T follicular helper cell (primary cell): ENCODE data around the gene ATP8B1.
"Not testable (repeated sequence)": the region's sequence is repeated elsewhere in the genome, so short reads cannot be mapped to it uniquely, and the experiment has no call there.

Experiments used
- DNase-seq: peaks from one replicate; pipeline ENCODE4 v3.0.0-alpha.2; 2020; ENCODE audit warnings: low read depth

ATP8B1 gene

GRCh38 chr18:57764995-57765394, 38.1 kb downstream of the ATP8B1 start:
- DNase-seq: no peak

- no peak for DNase-seq
These were observed 39.0 kb downstream of the ATP8B1 start for GRCh38 chr18:57764087-57764486.

DNA sequence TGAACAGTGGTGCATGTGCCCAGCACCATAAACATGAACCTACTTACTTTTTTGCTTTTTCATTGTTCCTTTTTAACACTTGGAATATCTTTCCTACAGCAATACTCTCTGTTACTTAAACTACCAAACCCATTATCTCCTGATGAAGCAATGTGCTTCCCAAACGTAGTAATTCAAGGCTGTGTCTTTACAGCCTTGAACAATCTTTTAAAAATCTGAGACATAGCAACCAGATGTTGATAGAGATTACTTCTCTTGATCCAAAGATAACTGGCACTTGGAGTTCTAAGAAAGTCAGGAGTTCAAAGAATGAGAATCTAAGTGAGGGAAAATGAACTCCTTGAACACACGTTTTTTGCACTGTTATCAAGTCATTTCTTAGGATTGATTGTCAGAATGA, 40.4 kb downstream of the ATP8B1 start:
- no peak for DNase-seq

DNA sequence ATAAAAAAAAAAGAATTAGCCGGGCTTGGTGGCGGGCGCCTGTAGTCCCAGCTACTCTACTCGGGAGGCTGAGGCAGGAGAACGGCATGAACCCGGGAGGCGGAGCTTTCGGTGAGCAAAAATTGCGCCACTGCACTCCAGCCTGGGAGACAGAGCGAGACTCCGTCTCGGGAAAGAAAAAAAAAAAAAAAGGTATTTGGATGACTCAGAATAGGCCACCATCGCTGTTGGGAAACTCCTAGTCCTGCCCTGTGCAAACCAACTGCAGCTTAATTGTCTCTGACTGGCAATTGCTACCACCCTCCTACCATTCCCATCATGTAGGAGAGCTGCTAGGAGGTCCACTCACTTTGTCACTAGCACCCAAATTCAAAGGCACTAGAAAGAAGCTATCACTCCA, 43.5 kb downstream of the ATP8B1 start:
- DNase-seq: no peak

DNA sequence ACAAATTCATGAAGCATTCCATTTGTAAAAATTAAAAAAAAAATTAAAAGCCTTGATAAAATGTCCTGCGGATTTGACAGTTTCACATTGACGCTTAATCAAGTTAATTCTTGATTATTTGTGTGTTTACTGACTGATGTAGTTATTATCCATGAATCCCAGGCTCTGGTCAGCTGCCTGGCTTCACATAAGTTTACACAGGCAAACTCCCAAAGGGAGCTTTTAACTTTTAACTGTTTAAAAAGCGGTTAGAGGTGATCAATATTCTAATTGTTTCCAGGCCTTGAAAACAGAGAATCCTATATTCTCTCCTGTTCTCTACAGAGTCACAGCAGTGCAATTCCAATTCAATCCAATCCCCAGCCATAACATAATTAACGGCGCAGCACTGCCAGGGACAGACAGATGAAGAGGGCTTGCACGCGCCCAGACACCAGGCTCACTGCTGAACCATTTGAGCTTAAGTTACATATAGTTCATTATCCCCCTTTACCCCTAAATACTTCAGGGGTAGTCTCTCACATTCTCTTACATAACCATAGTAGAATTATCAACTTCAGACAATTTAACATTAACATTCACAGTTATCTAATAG, 47.5 kb downstream of the ATP8B1 start:
- no peak for DNase-seq

DNA sequence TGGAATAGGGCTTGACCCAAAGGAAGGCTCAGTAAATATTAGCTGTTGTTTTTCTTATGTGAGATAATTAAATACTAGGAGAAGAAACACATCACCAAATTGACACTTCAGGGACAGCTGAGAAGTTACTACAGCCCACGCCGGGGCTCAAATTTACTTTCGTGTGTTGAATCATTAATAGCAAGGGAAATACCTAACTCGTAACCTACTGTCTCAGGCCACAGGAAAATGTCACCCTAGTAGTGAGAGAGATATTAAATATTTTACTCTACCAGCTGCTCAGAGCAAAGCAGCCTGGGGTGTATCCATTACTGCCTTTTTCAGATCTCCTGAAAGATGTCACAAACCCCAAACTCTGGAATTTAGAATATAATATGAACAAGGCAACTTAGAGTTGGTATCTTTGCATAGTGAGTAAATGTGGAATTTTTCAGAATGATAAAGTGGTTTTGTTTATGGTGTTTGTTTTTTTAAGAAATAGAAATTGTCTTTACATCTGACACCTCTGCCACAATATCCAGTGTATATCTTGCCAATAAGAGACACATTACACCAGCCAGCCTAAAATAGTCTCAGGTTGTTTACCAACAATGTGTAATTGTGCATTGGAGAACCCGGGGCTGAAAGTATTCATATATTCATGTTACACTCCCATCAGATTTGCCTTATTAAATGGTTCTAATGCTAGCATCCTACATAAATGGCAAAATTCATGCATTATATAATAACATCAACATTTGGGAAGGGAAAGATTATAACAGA, 48.4 kb downstream of the ATP8B1 start:
- no peak for DNase-seq

GRCh38 chr18:57753063-57753462, 50.1 kb downstream of the ATP8B1 start:
- no peak for DNase-seq

DNA sequence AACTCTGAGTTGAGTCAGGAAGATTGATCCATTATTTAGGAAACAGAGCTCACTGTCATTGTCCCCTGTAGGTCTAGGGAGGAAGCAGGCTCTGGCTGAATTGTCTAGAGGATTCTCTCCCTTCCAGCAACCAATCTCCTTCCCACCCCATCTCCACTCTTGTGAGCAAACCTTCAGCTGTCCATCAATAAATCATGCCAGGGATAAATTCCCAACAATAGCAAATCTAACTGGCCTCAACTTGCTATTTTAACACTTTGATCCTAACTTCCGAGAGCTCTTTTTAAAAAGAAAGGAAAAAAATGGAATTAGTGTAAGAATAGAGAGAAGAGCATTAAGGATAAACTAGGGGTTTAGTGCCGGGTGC, 53.5 kb downstream of the ATP8B1 start:
- no peak for DNase-seq

- DNase-seq: no peak
These were observed 54.1 kb downstream of the ATP8B1 start for GRCh38 chr18:57748770-57749603.

DNA sequence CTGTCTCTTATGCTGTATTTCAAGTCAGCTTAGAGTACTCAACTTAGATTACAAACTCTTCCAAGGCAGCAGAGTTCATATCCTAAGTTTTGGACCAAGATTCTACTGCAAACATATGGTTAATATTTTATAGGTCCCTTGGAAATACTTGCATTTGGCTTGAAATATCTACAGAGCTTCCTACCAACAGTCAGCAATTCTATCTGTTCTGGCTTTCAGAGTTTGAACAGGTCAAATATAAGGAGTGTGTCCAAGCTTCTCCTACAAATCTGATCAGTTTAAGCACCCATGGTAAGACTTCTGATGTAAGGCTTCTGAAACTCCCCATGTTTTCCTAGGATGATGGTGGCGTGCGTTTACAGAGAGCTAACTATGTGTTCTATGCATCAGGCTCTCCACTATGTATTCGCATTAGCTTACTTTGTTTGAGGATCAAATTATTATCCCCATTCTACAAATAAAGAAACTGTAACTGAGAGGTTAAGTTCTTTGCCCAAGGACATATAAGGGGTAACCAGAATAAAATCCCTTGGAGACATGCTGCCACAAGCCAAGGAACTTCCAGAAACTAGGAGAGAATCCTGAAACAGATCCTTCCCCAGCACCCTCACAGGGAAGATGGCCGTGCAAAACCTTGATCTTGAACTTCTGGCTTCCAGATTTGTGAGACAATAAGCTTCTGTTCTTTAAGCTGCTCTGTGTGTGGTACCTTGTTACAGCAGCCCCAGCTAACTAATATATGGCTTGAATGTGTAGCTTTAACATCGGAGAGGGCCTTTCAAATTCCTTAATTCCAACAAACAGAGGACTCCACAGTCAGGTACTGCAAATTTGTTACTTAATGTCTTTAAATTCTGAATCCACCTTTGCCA, 55.1 kb downstream of the ATP8B1 start:
- DNase-seq: no peak

- DNase-seq: no peak
These were observed 58.9 kb downstream of the ATP8B1 start for GRCh38 chr18:57744211-57744694.

DNA sequence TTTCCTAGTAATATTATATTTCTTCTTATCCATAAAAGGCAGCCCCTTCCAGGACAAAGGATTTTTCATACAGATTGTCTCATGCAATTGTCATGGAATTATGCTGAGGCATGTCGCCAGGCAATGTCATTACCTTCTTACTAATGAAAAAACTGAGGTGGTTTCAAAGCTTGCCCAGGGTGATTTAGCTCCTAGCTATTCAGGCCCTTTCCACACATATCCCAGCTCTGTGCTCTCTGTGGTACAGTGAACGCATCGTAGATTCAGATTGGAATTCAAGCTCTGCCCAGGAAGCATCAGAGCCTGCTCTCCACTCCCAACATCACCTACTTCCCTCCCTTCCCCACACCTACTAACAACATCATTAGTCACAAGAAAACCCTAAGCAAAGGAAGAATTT, 60.1 kb downstream of the ATP8B1 start:
- DNase-seq: no peak

GRCh38 chr18:57741273-57741672, 61.8 kb downstream of the ATP8B1 start:
- no peak for DNase-seq

DNA sequence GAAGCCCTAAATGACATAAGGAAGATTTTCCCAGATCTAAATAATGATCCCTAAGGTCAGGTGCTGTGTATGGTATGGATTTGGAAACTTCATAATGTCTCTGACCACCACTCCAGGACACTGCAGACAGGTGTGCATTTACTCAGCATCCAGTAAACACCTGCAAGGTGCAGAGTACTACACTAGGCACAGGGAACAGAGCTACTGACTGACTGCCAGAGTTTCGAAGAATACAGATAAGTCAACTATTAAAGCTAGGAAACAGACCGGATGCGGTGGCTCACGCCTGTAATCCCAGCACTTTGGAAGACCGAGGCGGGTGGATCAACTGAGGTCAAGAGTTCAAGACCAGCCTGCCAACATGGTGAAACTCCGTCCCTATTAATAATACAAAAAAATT, 65.0 kb downstream of the ATP8B1 start:
- DNase-seq: no peak

- DNase-seq: no peak
These were observed 65.6 kb downstream of the ATP8B1 start for GRCh38 chr18:57737400-57738060.

GRCh38 chr18:57735042-57735441, 68.1 kb downstream of the ATP8B1 start:
- not testable (repeated sequence) for DNase-seq

DNA sequence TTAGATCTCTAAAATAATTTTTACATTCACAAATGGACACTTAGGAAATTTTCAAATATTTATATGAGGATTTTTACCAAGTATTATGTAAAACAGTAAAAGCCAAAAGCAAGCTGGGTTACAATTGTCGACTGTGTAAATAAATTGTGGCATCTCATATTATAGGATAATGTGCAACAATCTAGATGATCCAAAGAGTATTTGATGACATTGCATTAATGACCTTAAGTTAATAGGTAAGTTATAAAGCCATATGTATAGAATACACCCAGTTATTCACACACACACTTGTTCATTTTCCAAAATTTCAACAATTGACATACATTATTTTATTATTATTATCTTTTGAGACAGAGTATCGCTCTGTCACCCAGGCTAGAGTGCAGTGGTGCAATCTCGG, 69.3 kb downstream of the ATP8B1 start:
- no peak for DNase-seq

DNA sequence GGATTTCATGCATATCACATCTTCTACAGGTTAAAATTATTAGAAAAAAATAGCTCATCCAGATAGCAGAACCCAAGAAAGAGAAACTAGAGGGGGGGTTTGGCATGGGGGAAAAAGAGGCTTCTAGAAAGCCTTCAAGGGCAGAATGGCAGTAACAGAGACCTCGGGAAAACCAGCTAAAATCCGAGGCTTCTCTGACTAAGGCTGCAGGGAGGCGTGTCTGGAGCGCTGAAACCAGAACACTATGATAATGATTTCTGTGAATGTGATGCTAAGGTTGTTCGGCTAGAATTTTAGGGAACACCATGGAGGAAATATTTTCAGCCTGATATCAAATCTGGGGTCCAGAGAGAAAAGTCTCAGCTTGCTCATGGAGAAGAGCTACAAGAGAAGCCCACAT, 73.0 kb downstream of the ATP8B1 start:
- DNase-seq: no peak

DNA sequence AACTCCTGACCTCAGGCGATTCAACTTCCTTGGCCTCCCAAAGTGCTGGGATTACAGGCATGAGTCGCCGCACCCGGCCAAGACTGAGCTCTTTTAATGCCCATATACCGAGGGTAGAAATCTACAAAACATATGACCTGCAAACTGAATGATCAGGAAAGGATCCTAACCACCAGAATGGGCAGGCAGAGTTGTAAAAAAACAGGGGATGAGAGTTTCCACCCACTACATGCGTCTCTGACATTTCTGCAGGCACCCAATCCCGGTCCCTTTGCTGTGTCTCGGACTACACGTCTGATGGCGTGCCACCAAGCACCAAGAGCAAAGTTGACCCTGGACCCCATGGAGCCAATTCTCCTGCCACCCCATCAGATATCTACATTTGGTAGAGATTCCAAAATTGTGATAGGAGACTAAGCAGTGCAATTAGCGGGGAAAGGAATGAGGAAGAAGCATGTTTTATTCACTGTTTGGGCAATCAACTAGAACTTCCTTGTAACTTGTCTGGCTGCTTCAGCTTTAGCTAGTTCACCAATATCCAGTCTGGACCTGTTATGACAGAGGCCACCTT, 74.1 kb downstream of the ATP8B1 start:
- DNase-seq: no peak

GRCh38 chr18:57727952-57728807, 74.9 kb downstream of the ATP8B1 start:
- no peak for DNase-seq
